ENCODE measurements around the gene MYRIP.
"Not testable (repeated sequence)": the region's sequence is repeated elsewhere in the genome, so short reads cannot be mapped to it uniquely, and the experiment has no call there.

Gene MYRIP

GRCh38 chr3:40129510-40129909 lies 320.1 kb downstream of the MYRIP start:
- DNase-seq (ENCODE audit: low read depth in 2 of 2): no peak

DNA sequence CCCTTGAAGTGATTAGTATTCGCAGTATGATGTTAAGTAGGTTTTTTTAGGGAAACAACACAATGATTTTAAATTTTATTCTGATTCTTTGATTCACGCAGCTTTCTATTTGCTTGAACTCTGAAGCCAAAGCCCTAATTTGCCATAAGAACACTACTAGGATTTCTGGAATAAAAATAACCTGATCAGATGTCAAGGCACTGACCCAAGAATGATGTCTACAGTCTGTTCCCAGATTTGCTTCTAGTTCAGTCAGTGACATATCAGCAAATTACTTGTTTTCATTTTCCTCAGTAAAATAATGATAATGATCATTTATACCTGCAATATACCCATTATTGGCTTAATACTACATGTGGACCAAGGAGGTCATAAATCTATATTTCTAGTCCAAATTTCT lies 320.6 kb downstream of the MYRIP start:
- DNase-seq (ENCODE audit: low read depth in 2 of 2): no peak

GRCh38 chr3:40130721-40131120 lies 321.3 kb downstream of the MYRIP start:
- no peak for DNase-seq (ENCODE audit: low read depth in 2 of 2)

- not testable (repeated sequence) for DNase-seq (ENCODE audit: low read depth in 2 of 2)
Observed at GRCh38 chr3:40133886-40134575, 324.6 kb downstream of the MYRIP start.

- no peak for DNase-seq (ENCODE audit: low read depth in 2 of 2)
Observed at GRCh38 chr3:40137591-40138295, 328.3 kb downstream of the MYRIP start.

- no peak for DNase-seq (ENCODE audit: low read depth in 2 of 2)
Observed at GRCh38 chr3:40143283-40144090, 334.1 kb downstream of the MYRIP start.

GRCh38 chr3:40148827-40149226 lies 339.4 kb downstream of the MYRIP start:
- no peak for DNase-seq (ENCODE audit: low read depth in 2 of 2)

DNA sequence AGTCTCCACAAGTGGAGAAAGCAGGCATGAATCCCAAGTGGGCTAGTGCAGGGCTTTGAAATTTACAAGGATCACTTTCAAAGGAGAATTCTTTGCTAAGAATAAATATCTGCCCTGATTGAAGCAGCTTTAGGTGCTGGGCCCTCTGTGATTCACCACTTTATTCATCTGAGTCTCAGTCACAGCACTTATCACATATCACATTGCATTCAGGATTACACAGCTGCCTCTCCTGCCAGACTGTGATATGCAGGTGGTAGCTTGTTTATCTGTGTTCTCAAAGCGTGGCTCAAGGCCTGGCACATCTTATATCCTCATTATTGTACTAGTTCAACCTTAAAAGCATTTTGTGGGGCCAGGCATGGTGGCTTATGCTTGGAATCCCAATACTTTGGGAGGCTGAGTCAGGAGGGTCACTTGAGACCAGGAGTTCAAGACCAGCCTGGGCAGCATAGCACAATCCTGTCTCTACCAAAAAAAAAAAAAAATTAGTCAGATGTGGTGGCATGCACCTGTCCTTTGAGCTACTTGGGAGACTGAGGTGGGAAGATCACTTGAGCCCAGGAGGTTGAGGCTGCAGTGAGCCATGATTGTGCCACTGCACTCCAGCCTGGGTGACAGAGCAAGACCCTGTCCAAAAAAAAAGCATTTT lies 343.2 kb downstream of the MYRIP start:
- DNase-seq (ENCODE audit: low read depth in 2 of 2): no peak

GRCh38 chr3:40160933-40161332 lies 351.5 kb downstream of the MYRIP start:
- no peak for DNase-seq (ENCODE audit: low read depth in 2 of 2)

DNA sequence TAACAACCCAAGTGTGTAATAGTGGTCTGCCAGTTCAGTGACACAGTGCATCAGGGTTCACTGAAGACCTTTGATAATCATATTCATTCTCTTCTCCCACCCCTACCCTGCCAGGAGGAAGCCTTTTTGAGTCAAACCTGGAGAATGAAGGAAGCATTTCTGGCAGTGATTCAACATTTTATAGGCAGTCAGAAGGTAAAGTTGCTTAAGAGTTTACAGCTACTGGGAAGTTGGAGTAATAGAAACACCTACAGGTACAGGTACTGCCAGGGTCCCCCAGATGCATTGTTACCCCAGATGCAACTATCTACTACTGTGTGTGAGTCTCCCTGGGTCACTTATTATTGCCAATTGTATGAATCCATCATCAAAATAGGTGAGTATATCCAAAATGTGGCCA lies 353.2 kb downstream of the MYRIP start:
- DNase-seq (ENCODE audit: low read depth in 2 of 2): no peak

- DNase-seq (ENCODE audit: low read depth in 2 of 2): no peak
Observed at GRCh38 chr3:40166997-40167396, 357.6 kb downstream of the MYRIP start.

DNA sequence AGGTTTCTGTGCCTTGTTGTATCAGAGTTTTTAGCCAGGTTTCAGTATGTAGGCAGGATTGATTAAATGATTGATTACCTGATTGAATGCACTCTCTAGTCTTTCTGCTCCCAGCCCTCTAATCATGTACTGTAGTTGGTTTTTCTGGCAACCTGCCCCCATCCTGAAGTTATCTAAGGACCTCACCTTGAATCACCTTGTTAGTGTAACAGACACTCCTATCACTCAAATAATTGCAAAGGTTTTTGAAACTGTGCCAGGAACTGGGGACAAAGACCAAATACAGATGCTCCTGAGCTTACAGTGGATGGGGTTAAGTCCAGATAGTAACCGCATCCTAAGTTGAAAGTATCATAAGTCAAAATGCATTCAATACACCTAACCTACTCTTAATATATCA lies 358.5 kb downstream of the MYRIP start:
- no peak for DNase-seq (ENCODE audit: low read depth in 2 of 2)

DNA sequence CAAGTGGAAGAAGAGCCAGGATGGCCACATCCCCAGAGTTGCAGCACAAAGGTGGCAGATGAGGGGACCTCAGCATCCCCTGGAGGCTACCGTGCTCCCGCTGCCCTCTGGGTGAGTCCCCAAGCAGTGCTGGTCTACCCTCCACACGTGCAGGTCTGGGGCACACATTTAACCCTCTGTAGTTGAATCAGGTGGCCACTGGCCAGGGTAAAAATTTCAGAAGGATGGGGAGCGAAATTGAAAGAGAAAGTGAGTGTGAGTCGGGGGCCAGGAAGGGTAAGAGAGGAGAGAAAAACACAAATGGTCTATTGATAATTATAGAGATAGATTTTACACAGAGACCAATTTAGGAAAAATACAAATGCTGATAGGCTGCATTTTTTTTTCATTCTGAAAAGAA lies 360.6 kb downstream of the MYRIP start:
- no peak for DNase-seq (ENCODE audit: low read depth in 2 of 2)

GRCh38 chr3:40170395-40170794 lies 361.0 kb downstream of the MYRIP start:
- DNase-seq (ENCODE audit: low read depth in 2 of 2): no peak

- DNase-seq (ENCODE audit: low read depth in 2 of 2): no peak
Observed at GRCh38 chr3:40172560-40172959, 363.2 kb downstream of the MYRIP start.

DNA sequence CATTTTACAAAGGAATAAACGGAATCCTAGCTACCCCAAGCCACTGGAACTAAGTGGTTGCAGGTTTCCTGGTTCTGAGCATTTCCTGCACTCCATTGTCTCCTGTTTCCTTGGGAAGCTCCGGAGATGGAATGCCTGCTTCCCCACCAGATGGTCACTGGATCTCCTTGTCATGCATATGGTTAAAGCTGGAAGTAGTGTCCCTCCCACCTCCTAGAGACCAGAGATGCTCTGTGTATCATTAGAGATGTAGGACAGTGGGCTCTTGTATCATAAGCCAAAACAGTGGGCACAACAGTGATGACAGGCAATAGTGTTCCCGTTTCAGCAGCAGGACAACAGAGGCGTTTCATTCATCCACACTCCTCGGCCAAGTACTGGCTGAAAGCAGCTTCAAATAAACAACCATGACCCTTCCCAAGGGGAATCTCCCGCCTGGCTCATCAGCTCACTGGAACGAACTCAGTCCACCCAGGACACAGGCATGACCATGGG lies 363.9 kb downstream of the MYRIP start:
- no peak for DNase-seq (ENCODE audit: low read depth in 2 of 2)

GRCh38 chr3:40178012-40178594 lies 368.7 kb downstream of the MYRIP start:
- no peak for DNase-seq (ENCODE audit: low read depth in 2 of 2)

- peak; percentile 21 to 29 for DNase-seq (ENCODE audit: low read depth in 2 of 2)
Observed at GRCh38 chr3:40179016-40179415, 369.6 kb downstream of the MYRIP start.

GRCh38 chr3:40181182-40181581 lies 371.8 kb downstream of the MYRIP start:
- DNase-seq (ENCODE audit: low read depth in 2 of 2): no peak

DNA sequence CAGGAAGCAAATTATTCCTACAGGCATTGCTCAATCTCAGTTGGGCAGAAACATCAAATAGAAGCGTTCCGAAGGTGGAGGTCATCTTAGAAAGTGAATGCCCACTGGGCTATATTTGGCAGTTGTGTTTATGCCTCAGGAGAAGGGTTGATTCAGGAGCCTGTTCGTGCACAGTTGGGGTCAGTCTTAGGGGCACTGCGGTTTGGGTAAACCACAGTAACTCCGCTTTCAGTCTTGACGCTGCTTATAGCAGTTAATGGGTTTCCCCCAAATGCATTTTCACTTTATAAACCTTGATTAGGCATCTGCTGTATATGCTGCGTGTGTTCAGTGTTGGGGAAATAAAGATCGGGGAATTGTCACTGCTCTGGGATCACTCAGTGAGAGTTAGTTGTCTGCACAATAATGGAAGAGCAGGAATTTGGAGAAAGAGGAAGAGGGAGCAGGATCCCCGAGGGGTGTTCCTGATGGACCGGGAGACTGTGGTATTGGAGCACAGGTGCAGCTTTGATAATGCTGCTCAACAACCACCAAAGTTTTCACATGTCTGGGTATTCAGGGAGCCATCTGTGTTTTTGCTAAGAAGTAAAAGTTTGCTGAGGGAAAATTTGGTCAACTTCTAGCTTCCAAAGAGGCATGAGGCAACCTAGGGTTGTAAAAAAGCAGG lies 375.8 kb downstream of the MYRIP start:
- DNase-seq (ENCODE audit: low read depth in 2 of 2): no peak

GRCh38 chr3:40186508-40186907 lies 377.1 kb downstream of the MYRIP start:
- no peak for DNase-seq (ENCODE audit: low read depth in 2 of 2)

Data from fibroblast of skin of left biceps (primary cell).